Measurements from ENCODE around the gene FAM107A. TPM values are rescaled to one million over a fixed set of nuclear protein-coding genes. Genes with fewer than 3 reads are reported as not detected.

The FAM107A gene
- total and polyA plus RNA-seq, 11 donors = 24.6 to 144 (median 47.9) TPM

- no peak overlapping the region for H3K4me3 ChIP-seq
- no peaks in the 10 kb centered on the region for H3K27me3 ChIP-seq
- TF ChIP-seq POLR2A (IDR thresholded peaks at IDR 0.05) = no peak
- TF ChIP-seq, protein P1, sequence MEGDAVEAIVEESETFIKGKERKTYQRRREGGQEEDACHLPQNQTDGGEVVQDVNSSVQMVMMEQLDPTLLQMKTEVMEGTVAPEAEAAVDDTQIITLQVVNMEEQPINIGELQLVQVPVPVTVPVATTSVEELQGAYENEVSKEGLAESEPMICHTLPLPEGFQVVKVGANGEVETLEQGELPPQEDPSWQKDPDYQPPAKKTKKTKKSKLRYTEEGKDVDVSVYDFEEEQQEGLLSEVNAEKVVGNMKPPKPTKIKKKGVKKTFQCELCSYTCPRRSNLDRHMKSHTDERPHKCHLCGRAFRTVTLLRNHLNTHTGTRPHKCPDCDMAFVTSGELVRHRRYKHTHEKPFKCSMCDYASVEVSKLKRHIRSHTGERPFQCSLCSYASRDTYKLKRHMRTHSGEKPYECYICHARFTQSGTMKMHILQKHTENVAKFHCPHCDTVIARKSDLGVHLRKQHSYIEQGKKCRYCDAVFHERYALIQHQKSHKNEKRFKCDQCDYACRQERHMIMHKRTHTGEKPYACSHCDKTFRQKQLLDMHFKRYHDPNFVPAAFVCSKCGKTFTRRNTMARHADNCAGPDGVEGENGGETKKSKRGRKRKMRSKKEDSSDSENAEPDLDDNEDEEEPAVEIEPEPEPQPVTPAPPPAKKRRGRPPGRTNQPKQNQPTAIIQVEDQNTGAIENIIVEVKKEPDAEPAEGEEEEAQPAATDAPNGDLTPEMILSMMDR (IDR thresholded peaks at IDR 0.05) = no peak
- intact Hi-C loops (cut with DNase I) = no loop called here
- no peak for ATAC-seq
- H3K27ac ChIP-seq = no peak overlapping the region
- WGBS, 4 donors = 77 to 81% (median 81%) methylated on average over 5 of the region's 5 CpGs
- H3K36me3 ChIP-seq = peaks cover 8 to 100% (median 84%) of the 10 kb centered on the region in 9 donors
- peaks cover 0 to 8% (median 0%) of the 10 kb centered on the region in 12 donors for H3K4me1 ChIP-seq
- no peak for DNase-seq
- H3K9me3 ChIP-seq = no peaks in the 10 kb centered on the region
These were observed 54.3 kb downstream of the FAM107A start for GRCh38 chr3:58522759-58523425.

- no peak for DNase-seq
- peak in 1 of 4 donors; percentile 44 for ATAC-seq
- TF ChIP-seq, protein P1 (IDR thresholded peaks at IDR 0.05) = no peak
- no peak for TF ChIP-seq POLR2A (IDR thresholded peaks at IDR 0.05)
- Histone ChIP-seq H3K9me3 (no peaks in the 10 kb centered on the region), H3K27ac (no peak overlapping the region), H3K27me3 (no peaks in the 10 kb centered on the region), H3K36me3 (peaks cover 8 to 99% (median 82%) of the 10 kb centered on the region in 9 donors), H3K4me3 (no peak overlapping the region), H3K4me1 (peaks cover 0 to 8% (median 0%) of the 10 kb centered on the region in 12 donors)
- intact Hi-C loops (cut with DNase I) = no loop called here
- WGBS, 4 donors = 73 to 81% (median 77%) methylated on average over 10 of the region's 10 CpGs
These were observed 55.1 kb downstream of the FAM107A start for GRCh38 chr3:58521917-58522631.

DNA sequence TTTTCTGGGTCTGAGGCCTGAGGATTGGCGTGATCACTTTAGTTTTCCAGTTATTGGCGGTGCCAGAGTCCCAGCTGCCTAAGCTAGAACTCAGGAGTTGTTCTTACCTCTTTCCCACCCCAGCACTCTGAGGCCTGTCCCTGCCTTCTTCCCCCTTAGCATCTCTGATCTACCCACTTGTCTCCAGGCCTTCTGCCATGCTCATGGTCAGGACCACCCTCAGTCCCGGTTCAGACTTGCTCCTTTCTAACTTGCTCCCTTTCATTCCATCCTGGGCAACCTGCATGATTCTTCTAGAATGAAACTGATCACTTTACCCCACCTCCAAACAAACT, 55.9 kb downstream of the FAM107A start:
- Histone ChIP-seq H3K9me3 (no peaks in the 10 kb centered on the region), H3K36me3 (peaks cover 8 to 99% (median 83%) of the 10 kb centered on the region in 9 donors), H3K4me3 (no peak overlapping the region), H3K27me3 (no peaks in the 10 kb centered on the region), H3K4me1 (peaks cover 0 to under 1% (median 0%) of the 10 kb centered on the region in 12 donors), H3K27ac (no peak overlapping the region)
- ATAC-seq (no peak), DNase-seq (no peak)
- WGBS, 4 donors = 85 to 97% (median 89%) methylated on average over 3 of the region's 3 CpGs
- TF ChIP-seq POLR2A (IDR thresholded peaks at IDR 0.05) = no peak
- TF ChIP-seq, protein P1 (IDR thresholded peaks at IDR 0.05) = no peak
- intact Hi-C loops (cut with DNase I) = no loop called here
